ENCODE measurements around the gene PPP1R16B.

The PPP1R16B gene

DNA sequence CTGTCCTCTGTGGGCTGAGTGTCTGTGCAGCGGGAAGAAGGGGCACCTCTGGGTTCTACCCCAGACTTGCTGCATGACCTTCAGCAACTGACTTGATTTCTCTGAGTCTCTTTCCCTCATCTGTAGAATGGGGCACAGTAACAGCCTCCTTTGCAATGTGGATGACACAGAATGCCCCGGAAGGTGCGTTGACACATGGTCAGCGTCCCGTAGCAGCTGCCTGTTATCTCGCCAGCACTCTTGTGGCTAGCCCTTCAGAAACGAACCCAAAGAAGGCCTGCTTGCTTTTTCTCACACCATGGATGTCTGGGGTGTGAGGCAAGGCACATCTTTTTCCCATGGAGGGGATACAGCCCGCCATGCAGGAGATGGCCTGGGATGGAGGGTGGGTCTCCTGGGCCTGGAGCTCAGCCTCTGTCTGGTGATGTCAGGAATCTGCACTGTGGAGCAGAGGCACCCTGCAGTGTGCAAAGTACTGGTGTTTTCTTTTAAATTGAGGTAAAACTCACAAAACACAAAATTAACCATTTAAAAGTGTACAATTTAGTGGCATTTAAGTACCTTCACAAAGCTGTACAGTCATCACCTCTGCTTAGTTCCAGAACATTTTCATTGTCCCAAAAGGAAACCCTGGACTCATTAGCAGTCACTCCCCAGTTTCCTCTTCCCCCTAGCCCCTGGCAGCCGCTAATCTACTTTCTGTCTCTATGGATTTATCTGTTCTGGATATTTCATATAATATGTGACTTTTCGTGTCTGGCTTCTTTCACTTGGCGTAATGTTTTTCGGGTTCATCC lies 61.0 kb downstream of the PPP1R16B start:
- H3K27ac ChIP-seq = no peak overlapping the region
- TF ChIP-seq, protein P1, sequence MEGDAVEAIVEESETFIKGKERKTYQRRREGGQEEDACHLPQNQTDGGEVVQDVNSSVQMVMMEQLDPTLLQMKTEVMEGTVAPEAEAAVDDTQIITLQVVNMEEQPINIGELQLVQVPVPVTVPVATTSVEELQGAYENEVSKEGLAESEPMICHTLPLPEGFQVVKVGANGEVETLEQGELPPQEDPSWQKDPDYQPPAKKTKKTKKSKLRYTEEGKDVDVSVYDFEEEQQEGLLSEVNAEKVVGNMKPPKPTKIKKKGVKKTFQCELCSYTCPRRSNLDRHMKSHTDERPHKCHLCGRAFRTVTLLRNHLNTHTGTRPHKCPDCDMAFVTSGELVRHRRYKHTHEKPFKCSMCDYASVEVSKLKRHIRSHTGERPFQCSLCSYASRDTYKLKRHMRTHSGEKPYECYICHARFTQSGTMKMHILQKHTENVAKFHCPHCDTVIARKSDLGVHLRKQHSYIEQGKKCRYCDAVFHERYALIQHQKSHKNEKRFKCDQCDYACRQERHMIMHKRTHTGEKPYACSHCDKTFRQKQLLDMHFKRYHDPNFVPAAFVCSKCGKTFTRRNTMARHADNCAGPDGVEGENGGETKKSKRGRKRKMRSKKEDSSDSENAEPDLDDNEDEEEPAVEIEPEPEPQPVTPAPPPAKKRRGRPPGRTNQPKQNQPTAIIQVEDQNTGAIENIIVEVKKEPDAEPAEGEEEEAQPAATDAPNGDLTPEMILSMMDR (conservative IDR thresholded peaks at IDR 0.05) = no peak

DNA sequence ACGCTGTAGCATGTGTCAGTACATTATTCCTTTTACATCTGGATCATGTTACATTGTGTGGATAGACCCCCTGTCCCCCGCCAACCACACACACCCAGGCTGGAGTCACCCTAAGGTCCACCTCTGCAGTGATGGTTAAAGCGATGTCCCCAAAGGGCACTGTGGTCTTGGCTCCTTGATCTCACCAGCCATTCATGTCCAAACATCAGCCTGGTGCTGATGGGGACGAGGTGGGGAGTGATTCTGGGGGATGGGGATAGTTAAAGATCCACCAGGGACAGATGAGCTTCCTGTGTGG lies 61.5 kb downstream of the PPP1R16B start:
- H3K27ac ChIP-seq = no peak overlapping the region
- TF ChIP-seq, protein P1 (conservative IDR thresholded peaks at IDR 0.05) = no peak

DNA sequence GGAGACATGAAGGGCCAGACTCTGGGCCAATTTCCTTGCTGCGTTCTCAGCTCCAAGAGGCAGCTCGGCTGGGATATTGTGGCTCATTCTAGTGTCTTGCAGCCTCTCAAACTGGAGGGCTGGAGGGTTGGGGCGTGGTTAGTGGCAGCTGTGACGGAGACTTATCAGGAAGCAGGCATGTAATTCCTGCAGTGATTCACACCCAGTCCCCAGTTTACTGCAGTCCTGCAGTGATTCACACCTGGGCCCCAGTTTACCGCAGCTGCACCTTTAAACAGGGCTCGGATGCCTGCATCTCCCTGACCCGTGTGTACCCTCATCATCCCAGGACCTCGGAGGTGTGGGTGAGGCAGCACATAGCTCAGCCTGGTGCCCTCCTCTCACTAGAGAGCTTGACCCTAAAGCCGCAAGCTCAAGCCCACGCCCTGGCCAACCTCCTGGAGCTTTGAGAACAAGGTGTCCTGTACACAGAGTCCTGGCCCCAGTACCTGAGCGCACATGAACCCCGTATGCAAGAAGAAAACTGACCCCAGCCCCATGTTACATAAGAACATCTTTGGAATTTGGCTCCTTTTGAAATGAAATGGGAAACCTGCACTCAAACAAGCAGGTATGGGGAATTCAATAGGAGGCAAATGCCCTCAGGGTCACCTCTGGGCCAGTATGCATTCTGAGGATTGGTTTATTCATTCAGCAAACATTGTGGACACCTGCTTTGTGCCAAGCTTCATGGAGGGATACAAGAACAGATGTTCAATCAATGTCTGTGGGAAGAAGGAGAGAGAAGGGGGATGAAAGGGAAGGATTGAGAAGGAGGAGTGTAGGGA lies 65.4 kb downstream of the PPP1R16B start:
- H3K27ac ChIP-seq = no peak overlapping the region
- TF ChIP-seq, protein P1 (conservative IDR thresholded peaks at IDR 0.05) = no peak

DNA sequence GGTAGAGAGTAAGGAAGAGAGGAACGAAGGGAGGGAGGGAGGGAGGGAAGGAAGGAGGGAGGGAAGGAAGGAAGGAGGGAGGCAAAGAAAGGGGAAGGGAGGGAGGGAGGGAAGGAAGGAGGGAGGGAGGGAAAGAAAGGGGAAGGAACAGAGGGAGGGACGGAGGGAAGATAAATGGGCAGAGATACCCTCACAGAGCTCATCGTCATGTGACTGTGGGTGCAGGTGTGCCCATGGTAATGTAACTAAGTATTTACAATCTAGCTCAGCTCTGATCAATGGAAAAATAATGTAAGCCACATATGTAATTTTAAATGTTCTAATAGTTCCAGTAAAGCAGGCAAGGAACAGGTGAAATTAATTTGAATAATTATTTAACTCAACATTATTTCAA lies 66.1 kb downstream of the PPP1R16B start:
- no peak overlapping the region for H3K27ac ChIP-seq
- TF ChIP-seq, protein P1 (conservative IDR thresholded peaks at IDR 0.05) = no peak

DNA sequence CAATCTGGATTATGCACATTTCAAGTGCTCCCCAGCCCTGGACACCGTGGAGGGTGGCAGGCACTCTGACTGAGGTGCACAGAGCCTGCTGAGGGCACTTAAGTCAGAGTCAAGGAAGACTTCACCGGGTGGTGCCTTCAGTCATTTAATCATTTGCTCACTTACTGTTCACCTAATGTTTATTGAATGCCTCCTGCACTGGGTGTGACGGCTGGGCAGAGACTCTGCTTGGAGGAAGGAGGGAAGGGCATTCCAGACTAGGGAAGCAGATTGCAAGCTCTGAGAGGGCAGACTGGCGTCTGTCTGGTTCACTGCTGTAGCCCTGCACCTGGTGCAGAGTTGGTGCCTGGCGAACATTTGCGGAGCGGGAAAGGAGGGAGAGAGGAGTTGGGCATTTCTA lies 66.5 kb downstream of the PPP1R16B start:
- TF ChIP-seq, protein P1 (conservative IDR thresholded peaks at IDR 0.05) = no peak
- no peak overlapping the region for H3K27ac ChIP-seq

DNA sequence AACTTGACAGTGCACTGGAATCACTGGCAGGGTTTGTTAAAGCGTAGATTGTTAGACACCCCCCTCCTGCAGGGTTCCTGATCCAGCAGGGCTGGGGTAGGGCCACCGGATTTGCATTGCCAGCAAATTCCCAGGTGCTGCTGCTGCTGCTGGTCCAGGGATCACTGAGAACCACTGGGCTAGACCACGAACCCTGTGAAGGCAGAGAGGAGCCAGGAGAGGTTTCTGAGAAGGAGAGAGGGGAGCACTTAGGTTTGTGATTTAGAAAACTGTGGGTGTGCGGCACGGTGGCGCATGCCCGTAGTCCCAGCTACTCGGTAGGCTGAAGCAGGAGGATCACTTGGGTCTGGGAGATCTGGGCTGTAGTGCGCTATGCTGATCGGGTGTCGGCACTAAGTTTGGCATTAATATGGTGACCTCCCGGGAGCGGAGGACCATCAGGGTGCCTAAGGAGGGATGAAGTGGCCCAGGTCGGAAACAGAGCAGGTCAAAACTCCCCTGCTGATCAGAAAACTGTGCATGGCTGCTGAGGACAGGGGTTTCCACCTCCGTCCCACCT lies 67.1 kb downstream of the PPP1R16B start:
- no peak overlapping the region for H3K27ac ChIP-seq

More for the DNA sequence above, 67.1 kb downstream of the PPP1R16B start:
- TF ChIP-seq, protein P1 (conservative IDR thresholded peaks at IDR 0.05) = no peak

All from VCaP (cell line).